ENCODE results near the gene IL12RB2.

- TF ChIP-seq CTCF (IDR thresholded peaks at IDR 0.05) (no peak), ZFX (IDR thresholded peaks at IDR 0.05; ENCODE audit: borderline replicate concordance) (no peak)
Observed at GRCh38 chr1:67294836-67295617, 12.6 kb upstream of the IL12RB2 start.
